ENCODE results near the gene MERTK. TPM values are rescaled to one million over a fixed set of nuclear protein-coding genes. Genes with fewer than 3 reads are reported as not detected.

MERTK gene
- 15.8 and 17.3 TPM in 2 replicates for total RNA-seq

GRCh38 chr2:111897924-111898702 lies at the start of gene MERTK:
TSS of gene MERTK (plus strand) at chr2:111898607. CDS start at chr2:111898736, 129 bp downstream.

DNA sequence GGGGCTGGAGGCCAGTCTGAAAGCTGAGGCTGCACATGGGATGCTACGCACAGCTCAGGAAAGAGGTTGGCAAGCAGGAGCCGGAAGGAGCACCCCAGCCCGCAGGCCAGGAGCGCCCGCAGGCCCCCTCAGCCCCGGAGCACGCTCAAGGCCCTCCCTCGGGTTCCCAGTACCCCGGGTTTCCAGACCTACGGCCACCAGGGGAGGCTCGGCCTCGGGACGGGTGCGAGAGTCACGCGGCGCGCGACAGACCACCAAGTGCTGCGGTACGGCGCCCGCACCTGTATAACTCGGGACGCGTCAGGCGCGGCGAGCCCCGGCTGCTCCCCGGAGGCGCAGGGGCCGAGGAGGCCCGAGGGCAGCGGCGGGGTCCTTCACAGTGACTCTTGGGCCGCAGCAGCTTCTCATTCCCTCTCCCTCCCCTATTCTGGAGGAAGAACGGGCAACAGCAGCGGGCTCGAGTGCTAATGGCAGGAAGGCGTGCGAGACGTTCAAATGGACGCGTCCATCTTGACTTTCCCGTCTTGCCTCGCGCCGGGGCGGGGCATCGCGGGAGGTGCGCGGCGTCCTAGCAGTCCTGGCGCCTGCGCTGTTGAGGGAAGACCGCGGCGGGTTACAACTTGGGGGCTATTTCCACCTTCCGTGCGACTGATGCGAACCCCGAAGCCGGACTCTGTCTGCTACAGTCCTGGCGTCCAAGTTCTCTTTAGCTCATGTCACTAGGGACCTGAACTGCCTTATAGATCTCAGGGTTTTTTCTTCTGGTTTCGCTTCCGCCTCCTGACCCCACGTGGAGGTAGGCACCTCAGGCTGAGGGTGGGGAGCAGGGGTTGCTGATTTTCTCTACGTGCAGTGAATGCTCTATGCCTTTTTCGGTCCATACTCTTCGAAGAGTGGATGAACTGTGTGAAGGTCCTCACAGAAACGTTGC lies 14.5 kb upstream of the MERTK start, which contains the start of gene ANAPC1:
Gene ANAPC1 (minus strand): TSS at position 533 of the 931 bp plus-strand sequence. CDS start 3,368 bp downstream, outside the sequence.

GRCh38 chr2:112054847-112055729 lies 156.7 kb downstream of the MERTK start, which contains the start of gene TMEM87B:
TSS of gene TMEM87B (plus strand) at chr2:112055269. CDS start at chr2:112055592, 323 bp downstream.

Other genes with a start within 250 kb of the MERTK start
- 74.0 and 77.6 TPM in 2 replicates for gene ANAPC1, start 14.4 kb upstream of the MERTK start, total RNA-seq
- 44.3 and 54.0 TPM in 2 replicates for gene TMEM87B, start 156.7 kb downstream of the MERTK start, total RNA-seq
- gene FBLN7, start 239.8 kb downstream of the MERTK start, total RNA-seq, result 1.2 and 2.6 TPM in 2 replicates

Measured in endothelial cell of coronary artery (primary cell).